CD14-positive monocyte (primary cell): ENCODE measurements around the gene SIGLEC1. TPM values are rescaled to one million over a fixed set of nuclear protein-coding genes. Genes with fewer than 3 reads are reported as not detected.

Source experiments
- DNase-seq, 3 donors: peaks; one replicate each; pipeline ENCODE4 v3.0.0-alpha.2; 2011 to 2022
- H2AFZ ChIP-seq: 2 replicates; pipeline ENCODE4 v1.6.0; 2012; ENCODE audit warnings: mild to moderate bottlenecking, low read depth, low read length, inconsistent platforms; ENCODE audit not compliant: insufficient read depth, poor library complexity, severe bottlenecking
- H3K27ac ChIP-seq, 2 donors: 1 replicate in 1 of 2; 2 replicates in 1 of 2; pipeline ENCODE4 v1.5.1; 2012 to 2013; ENCODE audit warnings: low read length in 2 of 2, control low read depth in 1 of 2, inconsistent platforms in 1 of 2, low read depth in 1 of 2, mild to moderate bottlenecking in 1 of 2
- H3K27me3 ChIP-seq, 2 donors: one replicate each; pipeline versions ENCODE4 v1.6.0 to v1.6.1; 2011 to 2013; ENCODE audit warnings: low read length in 2 of 2; ENCODE audit not compliant: control insufficient read depth in 2 of 2, insufficient read depth in 2 of 2
- H3K36me3 ChIP-seq, 2 donors: replicated peaks in 1 of 2; 1 replicate in 1 of 2; 2 replicates in 1 of 2; pipeline versions ENCODE4 v1.5.1 to v1.6.1; 2012 to 2013; ENCODE audit warnings: low read length in 2 of 2, control low read depth in 1 of 2, inconsistent platforms in 1 of 2, mild to moderate bottlenecking in 1 of 2; ENCODE audit not compliant: insufficient read depth in 2 of 2, control insufficient read depth in 1 of 2
- H3K4me1 ChIP-seq, 2 donors: 1 replicate in 1 of 2; 2 replicates in 1 of 2; pipeline versions ENCODE4 v1.5.1 to v1.6.1; 2012 to 2013; ENCODE audit warnings: low read length in 2 of 2, control low read depth in 1 of 2, inconsistent platforms in 1 of 2, mild to moderate bottlenecking in 1 of 2, moderate library complexity in 1 of 2; ENCODE audit not compliant: insufficient read depth in 2 of 2, control insufficient read depth in 1 of 2
- H3K4me2 ChIP-seq: replicated peaks from 2 replicates; pipeline ENCODE3; 2012; ENCODE audit warnings: low read length, moderate library complexity, mild to moderate bottlenecking; ENCODE audit not compliant: poor library complexity, severe bottlenecking; ENCODE audit errors: extremely low read depth
- H3K4me3 ChIP-seq, 3 experiments: fragments of 200-600 bp in 1 of 3; sonication (generic) in 1 of 3; replicated peaks in 1 of 3; 1 replicate in 2 of 3; 2 replicates in 1 of 3; pipeline ENCODE4 v1.5.1; 2011 to 2013; ENCODE audit warnings: low read length in 3 of 3, mild to moderate bottlenecking in 3 of 3, control low read depth in 2 of 3, low read depth in 2 of 3, inconsistent platforms in 1 of 3, moderate library complexity in 1 of 3
- H3K79me2 ChIP-seq: 2 replicates; pipeline ENCODE4 v1.6.0; 2012; ENCODE audit warnings: mild to moderate bottlenecking, control low read depth, inconsistent platforms, low read length, moderate library complexity; ENCODE audit not compliant: insufficient read depth
- H3K9ac ChIP-seq: 2 replicates; pipeline ENCODE4 v1.6.0; 2017; ENCODE audit warnings: low read length, mild to moderate bottlenecking; ENCODE audit not compliant: insufficient read depth, poor library complexity, severe bottlenecking
- H3K9me3 ChIP-seq, 2 donors: replicated peaks in 1 of 2; 1 replicate in 1 of 2; 2 replicates in 1 of 2; pipeline versions ENCODE4 v1.5.1 to v1.6.1; 2012 to 2013; ENCODE audit warnings: low read length in 2 of 2, control low read depth in 1 of 2; ENCODE audit not compliant: control insufficient read depth in 1 of 2, insufficient read depth in 1 of 2
- H4K20me1 ChIP-seq: 2 replicates; pipeline ENCODE4 v1.6.0; 2012; ENCODE audit warnings: mild to moderate bottlenecking, low read length, control low read depth, moderate library complexity; ENCODE audit not compliant: insufficient read depth
- H3K27ac Mint-ChIP-seq, 7 donors: one replicate each; pipeline ENCODE4 v1.8.0; 2020; ENCODE audit warnings: mild to moderate bottlenecking in 7 of 7, mixed read lengths in 7 of 7, moderate library complexity in 6 of 7, inconsistent platforms in 2 of 7
- H3K27me3 Mint-ChIP-seq, 3 donors: one replicate each; pipeline ENCODE4 v1.8.0; 2021 to 2022; ENCODE audit warnings: low read depth in 3 of 3, mild to moderate bottlenecking in 3 of 3, mixed read lengths in 3 of 3, moderate library complexity in 3 of 3, inconsistent platforms in 1 of 3
- H3K36me3 Mint-ChIP-seq, 2 donors: one replicate each; pipeline ENCODE4 v1.8.0; 2020; ENCODE audit warnings: mixed read lengths in 2 of 2, inconsistent platforms in 1 of 2, mild to moderate bottlenecking in 1 of 2
- H3K4me1 Mint-ChIP-seq: one replicate; pipeline ENCODE4 v1.8.0; 2020; ENCODE audit warnings: mild to moderate bottlenecking, mixed read lengths
- H3K4me3 Mint-ChIP-seq, 2 donors: one replicate each; pipeline ENCODE4 v1.8.0; 2020; ENCODE audit warnings: mild to moderate bottlenecking in 2 of 2, mixed read lengths in 2 of 2, moderate library complexity in 1 of 2
- H3K9me3 Mint-ChIP-seq, 7 donors: one replicate each; pipeline ENCODE4 v1.8.0; 2020 to 2022; ENCODE audit warnings: mixed read lengths in 7 of 7, mild to moderate bottlenecking in 6 of 7, moderate library complexity in 6 of 7, inconsistent platforms in 2 of 7
- WGBS: methylation state at CpG from one replicate; pipeline ENCODE4 v1.1.5; 2013; ENCODE audit warnings: missing lambda C conversion rate; ENCODE audit not compliant: insufficient coverage; 5-methylcytosine and 5-hydroxymethylcytosine counted together
- intact Hi-C, 2 donors: fragments of 100-400 bp; cut with micrococcal nuclease; formaldehyde crosslinking; loops; one replicate each; pipeline versions ENCODE4 v1.15.0 to v1.15.1; 2023
- polyA plus RNA-seq, 3 donors: library from polyadenylated mRNA; depleted of rRNA in 1 of 3; unstranded in 2 of 3; stranded (reverse) in 1 of 3; fragments of 300-500 nt in 2 of 3; fragments of >200 nt in 1 of 3; fragmentation: Illumina TruSeq in 2 of 3; gene quantifications; 1 replicate in 2 of 3; 2 replicates in 1 of 3; pipeline ENCODE4 v1.2.3, GENCODE V29; 2012 to 2021
- TF ChIP-seq, protein P1 (sequence below): fragments of 200-600 bp; IDR thresholded peaks from one replicate; pipeline ENCODE4 v1.8.0; 2022; ENCODE audit warnings: antibody characterized with exemption, mild to moderate bottlenecking

SIGLEC1 gene
- polyA plus RNA-seq, 3 donors, result 1.6 to 23.5 (median 2.5) TPM

DNA sequence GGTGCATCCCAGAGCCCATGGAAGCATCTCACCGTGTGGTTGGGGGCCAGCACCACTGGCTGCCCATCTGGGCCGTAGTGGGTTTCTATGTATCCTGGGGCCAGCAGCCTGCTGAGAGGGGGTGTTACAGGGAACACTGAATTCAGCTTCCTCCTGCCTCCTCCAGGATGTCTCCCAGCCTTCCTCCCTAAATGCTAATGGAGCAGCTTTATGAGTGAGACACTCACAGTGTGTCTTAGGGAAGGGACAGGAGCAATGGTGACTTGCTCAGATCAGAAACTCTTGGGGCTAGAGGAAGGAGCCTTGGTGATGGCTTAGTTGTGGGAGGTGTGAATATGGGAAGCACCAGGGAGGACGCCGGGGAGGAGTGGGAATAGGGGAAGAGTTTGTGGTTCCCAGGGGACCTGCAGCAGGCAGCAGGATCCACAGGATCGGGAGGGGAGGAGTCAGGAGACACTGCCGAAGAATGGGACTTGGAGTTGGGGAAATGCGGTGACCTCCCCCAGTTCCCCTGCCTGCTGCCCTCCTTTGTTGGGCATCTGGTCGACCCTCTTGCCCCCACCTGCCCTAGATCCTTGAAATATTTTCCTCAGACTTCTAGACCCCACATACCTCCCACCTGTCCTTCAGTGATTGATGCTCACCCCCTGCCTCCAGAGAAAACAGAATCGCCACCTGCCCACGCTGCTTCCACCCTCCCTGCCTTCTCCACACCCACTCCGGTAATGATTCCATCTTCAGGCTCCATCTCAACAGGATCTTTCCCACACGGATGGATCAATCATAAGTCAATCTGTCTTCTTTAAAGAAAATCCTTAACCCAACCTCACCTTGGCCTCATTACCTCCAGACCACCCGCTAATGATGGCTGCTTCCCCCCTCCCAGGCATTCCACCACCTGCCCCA lies 37.2 kb downstream of the SIGLEC1 start:
- no peak overlapping the region for H3K9ac ChIP-seq
- H3K27me3 Mint-ChIP-seq, result peaks cover 49 to 80% (median 68%) of the 10 kb centered on the region in 3 donors
- no peak overlapping the region for H3K4me2 ChIP-seq
- WGBS, result 47% methylated on average over 9 of the region's 13 CpGs
- H3K9me3 ChIP-seq, result no peaks in the 10 kb centered on the region
- peaks cover 9 to 74% of the 10 kb centered on the region in 2 donors for H3K27me3 ChIP-seq
- H3K4me1 ChIP-seq, result peaks cover 8 to 9% of the 10 kb centered on the region in 2 donors
- no peaks in the 10 kb centered on the region for H3K36me3 ChIP-seq
- no peak for DNase-seq
- peaks cover 0 to 3% of the 10 kb centered on the region in 2 donors for H3K36me3 Mint-ChIP-seq
- no peak overlapping the region for H3K4me3 ChIP-seq
- H4K20me1 ChIP-seq, result no peaks in the 10 kb centered on the region
- peaks cover 9% of the 10 kb centered on the region for H3K4me1 Mint-ChIP-seq
- H3K79me2 ChIP-seq, result no peaks in the 10 kb centered on the region
- no peak overlapping the region for H3K27ac ChIP-seq
- intact Hi-C loops, result loop anchor here in 1 of 2 donors (5.0 kb wide), 2 partner anchors 72 to 182 kb away; no protein-coding TSS in a partner anchor
- no peak overlapping the region for H3K27ac Mint-ChIP-seq
- no peak overlapping the region for H2AFZ ChIP-seq
- TF ChIP-seq, protein P1, sequence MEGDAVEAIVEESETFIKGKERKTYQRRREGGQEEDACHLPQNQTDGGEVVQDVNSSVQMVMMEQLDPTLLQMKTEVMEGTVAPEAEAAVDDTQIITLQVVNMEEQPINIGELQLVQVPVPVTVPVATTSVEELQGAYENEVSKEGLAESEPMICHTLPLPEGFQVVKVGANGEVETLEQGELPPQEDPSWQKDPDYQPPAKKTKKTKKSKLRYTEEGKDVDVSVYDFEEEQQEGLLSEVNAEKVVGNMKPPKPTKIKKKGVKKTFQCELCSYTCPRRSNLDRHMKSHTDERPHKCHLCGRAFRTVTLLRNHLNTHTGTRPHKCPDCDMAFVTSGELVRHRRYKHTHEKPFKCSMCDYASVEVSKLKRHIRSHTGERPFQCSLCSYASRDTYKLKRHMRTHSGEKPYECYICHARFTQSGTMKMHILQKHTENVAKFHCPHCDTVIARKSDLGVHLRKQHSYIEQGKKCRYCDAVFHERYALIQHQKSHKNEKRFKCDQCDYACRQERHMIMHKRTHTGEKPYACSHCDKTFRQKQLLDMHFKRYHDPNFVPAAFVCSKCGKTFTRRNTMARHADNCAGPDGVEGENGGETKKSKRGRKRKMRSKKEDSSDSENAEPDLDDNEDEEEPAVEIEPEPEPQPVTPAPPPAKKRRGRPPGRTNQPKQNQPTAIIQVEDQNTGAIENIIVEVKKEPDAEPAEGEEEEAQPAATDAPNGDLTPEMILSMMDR, result no peak
- peaks cover 0 to 9% (median 2%) of the 10 kb centered on the region in 7 donors for H3K9me3 Mint-ChIP-seq
- H3K4me3 Mint-ChIP-seq, result peak overlapping the region in 1 of 2 donors; percentile 66

DNA sequence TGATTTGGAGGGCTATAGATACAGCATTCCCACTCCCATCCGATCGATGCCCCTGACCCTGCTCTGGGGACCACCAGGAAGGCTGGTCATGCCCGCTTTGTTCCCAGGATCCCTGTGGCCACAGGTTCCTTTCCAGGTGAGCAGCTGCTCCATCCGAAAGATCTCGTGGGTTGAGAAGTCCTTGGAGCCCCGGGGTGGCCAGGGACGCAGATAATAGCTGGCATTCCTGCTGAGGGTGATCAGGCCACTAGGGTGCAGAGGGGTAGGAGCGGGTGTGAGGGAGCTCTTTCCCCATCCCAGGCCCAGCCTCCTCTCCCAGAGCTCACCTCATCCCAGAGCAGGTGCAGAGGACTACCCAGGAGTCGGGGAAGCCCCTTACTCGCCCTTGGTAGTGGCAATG lies 38.0 kb downstream of the SIGLEC1 start:
- Histone ChIP-seq H3K27me3 (peaks cover 9 to 68% of the 10 kb centered on the region in 2 donors), H3K4me2 (no peak overlapping the region), H3K4me1 (peaks cover 8 to 9% of the 10 kb centered on the region in 2 donors), H4K20me1 (no peaks in the 10 kb centered on the region), H3K36me3 (no peaks in the 10 kb centered on the region), H2AFZ (no peak overlapping the region), H3K9ac (no peak overlapping the region), H3K4me3 (no peak overlapping the region), H3K79me2 (no peaks in the 10 kb centered on the region), H3K27ac (no peak overlapping the region), H3K9me3 (no peaks in the 10 kb centered on the region)
- H3K36me3 Mint-ChIP-seq, result peaks cover 0 to 3% of the 10 kb centered on the region in 2 donors
- intact Hi-C loops, result no loop called here
- peaks cover 47 to 79% (median 66%) of the 10 kb centered on the region in 3 donors for H3K27me3 Mint-ChIP-seq
- 71% methylated on average over 7 of the region's 10 CpGs for WGBS
- TF ChIP-seq, protein P1, result no peak
- peaks cover 0 to 9% (median 2%) of the 10 kb centered on the region in 7 donors for H3K9me3 Mint-ChIP-seq
- H3K4me3 Mint-ChIP-seq, result peak overlapping the region in 1 of 2 donors; percentile 70
- DNase-seq, result no peak
- no peak overlapping the region for H3K27ac Mint-ChIP-seq
- peaks cover 9% of the 10 kb centered on the region for H3K4me1 Mint-ChIP-seq
